Stimulated activated naive CD8-positive, alpha-beta T cell treated with anti-CD3 and anti-CD28 coated beads, Interleukin-15, amount 100 ng/mL, for 72 hours (primary cell): ENCODE measurements around the gene PSAP.

Experiments used
- ATAC-seq: fragments of 150-1000 bp; cut with Tn5 transposase; 2 replicates; pipeline ENCODE4 v1.10.0; 2021; ENCODE audit warnings: mild to moderate bottlenecking, moderate library complexity
- DNase-seq, 2 donors: peaks; one replicate each; pipeline ENCODE4 v3.0.0; 2021 to 2022
- H3K27ac Mint-ChIP-seq, 2 donors: one replicate each; pipeline ENCODE4 v1.8.0; 2022; ENCODE audit warnings: mild to moderate bottlenecking in 2 of 2, mixed read lengths in 2 of 2, moderate library complexity in 2 of 2
- H3K27me3 Mint-ChIP-seq: one replicate; pipeline ENCODE4 v1.8.0; 2022; ENCODE audit warnings: mixed read lengths
- H3K4me1 Mint-ChIP-seq: one replicate; pipeline ENCODE4 v1.8.0; 2022; ENCODE audit warnings: mild to moderate bottlenecking, mixed read lengths
- H3K4me3 Mint-ChIP-seq, 2 donors: one replicate each; pipeline ENCODE4 v1.8.0; 2022; ENCODE audit warnings: mild to moderate bottlenecking in 2 of 2, mixed read lengths in 2 of 2, moderate library complexity in 1 of 2
- H3K9me3 Mint-ChIP-seq, 2 donors: one replicate each; pipeline ENCODE4 v1.8.0; 2022; ENCODE audit warnings: mixed read lengths in 2 of 2

PSAP gene

GRCh38 chr10:71827852-71828251 is 23.2 kb downstream of the PSAP start:
- Mint-ChIP-seq H3K9me3 (no peaks in the 10 kb centered on the region), H3K4me1 (peaks cover 9% of the 10 kb centered on the region), H3K4me3 (no peak overlapping the region), H3K27me3 (no peaks in the 10 kb centered on the region), H3K27ac (no peak overlapping the region)
- DNase-seq (no peak), ATAC-seq (no peak)

- no peak overlapping the region for H3K4me3 Mint-ChIP-seq
- H3K9me3 Mint-ChIP-seq: no peaks in the 10 kb centered on the region
- no peaks in the 10 kb centered on the region for H3K27me3 Mint-ChIP-seq
- DNase-seq (no peak), ATAC-seq (no peak)
- peaks cover 16% of the 10 kb centered on the region for H3K4me1 Mint-ChIP-seq
- H3K27ac Mint-ChIP-seq: peak overlapping the region in 1 of 2 donors; percentile 52
These were observed 25.8 kb downstream of the PSAP start for GRCh38 chr10:71825217-71825616.

- no peak for DNase-seq
- Mint-ChIP-seq H3K4me1 (peaks cover 16% of the 10 kb centered on the region), H3K27ac (no peak overlapping the region), H3K4me3 (no peak overlapping the region), H3K27me3 (no peaks in the 10 kb centered on the region), H3K9me3 (no peaks in the 10 kb centered on the region)
- no peak for ATAC-seq
These were observed 26.7 kb downstream of the PSAP start for GRCh38 chr10:71824333-71824732.

- no peak for DNase-seq
- H3K9me3 Mint-ChIP-seq: no peaks in the 10 kb centered on the region
- no peaks in the 10 kb centered on the region for H3K27me3 Mint-ChIP-seq
- no peak for ATAC-seq
- H3K4me3 Mint-ChIP-seq: no peak overlapping the region
- H3K27ac Mint-ChIP-seq: peak overlapping the region in 1 of 2 donors; percentile 14
- peaks cover 16% of the 10 kb centered on the region for H3K4me1 Mint-ChIP-seq
These were observed 27.7 kb downstream of the PSAP start for GRCh38 chr10:71823356-71823755.

GRCh38 chr10:71821909-71822763 is 28.9 kb downstream of the PSAP start:
- DNase-seq (peak; percentile 39 to 55), ATAC-seq (peak; percentile 95)
- H3K4me1 Mint-ChIP-seq: peaks cover 16% of the 10 kb centered on the region
- H3K27me3 Mint-ChIP-seq: no peaks in the 10 kb centered on the region
- peak overlapping the region in 1 of 2 donors; percentile 80 for H3K27ac Mint-ChIP-seq
- no peaks in the 10 kb centered on the region for H3K9me3 Mint-ChIP-seq
- H3K4me3 Mint-ChIP-seq: peak overlapping the region in 1 of 2 donors; percentile 39

- ATAC-seq (no peak), DNase-seq (no peak)
- H3K27ac Mint-ChIP-seq: peak overlapping the region; percentile 34 to 65
- H3K4me3 Mint-ChIP-seq: no peak overlapping the region
- H3K9me3 Mint-ChIP-seq: no peaks in the 10 kb centered on the region
- H3K4me1 Mint-ChIP-seq: peaks cover 16% of the 10 kb centered on the region
- H3K27me3 Mint-ChIP-seq: no peaks in the 10 kb centered on the region
These were observed 30.1 kb downstream of the PSAP start for GRCh38 chr10:71820966-71821365.

- peaks cover 16% of the 10 kb centered on the region for H3K4me1 Mint-ChIP-seq
- no peaks in the 10 kb centered on the region for H3K9me3 Mint-ChIP-seq
- no peaks in the 10 kb centered on the region for H3K27me3 Mint-ChIP-seq
- DNase-seq (no peak), ATAC-seq (no peak)
- H3K27ac Mint-ChIP-seq: peak overlapping the region in 1 of 2 donors; percentile 74
- H3K4me3 Mint-ChIP-seq: no peak overlapping the region
These were observed 31.1 kb downstream of the PSAP start for GRCh38 chr10:71819985-71820384.

GRCh38 chr10:71819441-71819861 is 31.6 kb downstream of the PSAP start:
- Mint-ChIP-seq H3K4me1 (peaks cover 16% of the 10 kb centered on the region), H3K4me3 (no peak overlapping the region), H3K9me3 (no peaks in the 10 kb centered on the region), H3K27ac (peak overlapping the region in 1 of 2 donors; percentile 27), H3K27me3 (no peaks in the 10 kb centered on the region)
- DNase-seq (no peak), ATAC-seq (no peak)

- no peak overlapping the region for H3K27ac Mint-ChIP-seq
- no peaks in the 10 kb centered on the region for H3K27me3 Mint-ChIP-seq
- no peaks in the 10 kb centered on the region for H3K9me3 Mint-ChIP-seq
- H3K4me3 Mint-ChIP-seq: no peak overlapping the region
- ATAC-seq (no peak), DNase-seq (no peak)
- peaks cover 16% of the 10 kb centered on the region for H3K4me1 Mint-ChIP-seq
These were observed 32.3 kb downstream of the PSAP start for GRCh38 chr10:71818674-71819260.

- H3K27me3 Mint-ChIP-seq: no peaks in the 10 kb centered on the region
- DNase-seq (no peak), ATAC-seq (no peak)
- peaks cover 16% of the 10 kb centered on the region for H3K4me1 Mint-ChIP-seq
- no peak overlapping the region for H3K27ac Mint-ChIP-seq
- H3K9me3 Mint-ChIP-seq: no peaks in the 10 kb centered on the region
- H3K4me3 Mint-ChIP-seq: no peak overlapping the region
These were observed 33.0 kb downstream of the PSAP start for GRCh38 chr10:71817831-71818655.

GRCh38 chr10:71816936-71817618 is 34.0 kb downstream of the PSAP start:
- H3K4me3 Mint-ChIP-seq: no peak overlapping the region
- ATAC-seq (no peak), DNase-seq (no peak)
- H3K27ac Mint-ChIP-seq: peak overlapping the region in 1 of 2 donors; percentile 16
- peaks cover 9% of the 10 kb centered on the region for H3K4me1 Mint-ChIP-seq
- H3K27me3 Mint-ChIP-seq: no peaks in the 10 kb centered on the region
- no peaks in the 10 kb centered on the region for H3K9me3 Mint-ChIP-seq

GRCh38 chr10:71816421-71816851 is 34.6 kb downstream of the PSAP start:
- no peak overlapping the region for H3K4me3 Mint-ChIP-seq
- H3K9me3 Mint-ChIP-seq: no peaks in the 10 kb centered on the region
- no peak for ATAC-seq
- DNase-seq: no peak
- no peaks in the 10 kb centered on the region for H3K27me3 Mint-ChIP-seq
- H3K27ac Mint-ChIP-seq: no peak overlapping the region
- H3K4me1 Mint-ChIP-seq: peaks cover 2% of the 10 kb centered on the region

GRCh38 chr10:71815515-71816130 is 35.4 kb downstream of the PSAP start:
- peak overlapping the region in 1 of 2 donors; percentile 91 for H3K27ac Mint-ChIP-seq
- ATAC-seq: no peak
- no peaks in the 10 kb centered on the region for H3K9me3 Mint-ChIP-seq
- no peak overlapping the region for H3K4me3 Mint-ChIP-seq
- no peak for DNase-seq
- H3K27me3 Mint-ChIP-seq: no peaks in the 10 kb centered on the region
- no peaks in the 10 kb centered on the region for H3K4me1 Mint-ChIP-seq

GRCh38 chr10:71814922-71815411 is 36.1 kb downstream of the PSAP start:
- Mint-ChIP-seq H3K4me3 (no peak overlapping the region), H3K4me1 (no peaks in the 10 kb centered on the region), H3K27me3 (no peaks in the 10 kb centered on the region), H3K27ac (no peak overlapping the region), H3K9me3 (no peaks in the 10 kb centered on the region)
- ATAC-seq: no peak
- no peak for DNase-seq
